VCaP (cell line): ENCODE data around the gene NACA.

ENCODE experiments used
- H3K27ac ChIP-seq: fragments of 450-650 bp; 2 replicates; pipeline ENCODE4 v1.5.1; 2017
- CTCF ChIP-seq: fragments of 450-650 bp; conservative IDR thresholded peaks from 2 replicates; pipeline ENCODE4 v1.5.1; 2017; ENCODE audit warnings: mild to moderate bottlenecking, moderate library complexity

NACA gene

DNA sequence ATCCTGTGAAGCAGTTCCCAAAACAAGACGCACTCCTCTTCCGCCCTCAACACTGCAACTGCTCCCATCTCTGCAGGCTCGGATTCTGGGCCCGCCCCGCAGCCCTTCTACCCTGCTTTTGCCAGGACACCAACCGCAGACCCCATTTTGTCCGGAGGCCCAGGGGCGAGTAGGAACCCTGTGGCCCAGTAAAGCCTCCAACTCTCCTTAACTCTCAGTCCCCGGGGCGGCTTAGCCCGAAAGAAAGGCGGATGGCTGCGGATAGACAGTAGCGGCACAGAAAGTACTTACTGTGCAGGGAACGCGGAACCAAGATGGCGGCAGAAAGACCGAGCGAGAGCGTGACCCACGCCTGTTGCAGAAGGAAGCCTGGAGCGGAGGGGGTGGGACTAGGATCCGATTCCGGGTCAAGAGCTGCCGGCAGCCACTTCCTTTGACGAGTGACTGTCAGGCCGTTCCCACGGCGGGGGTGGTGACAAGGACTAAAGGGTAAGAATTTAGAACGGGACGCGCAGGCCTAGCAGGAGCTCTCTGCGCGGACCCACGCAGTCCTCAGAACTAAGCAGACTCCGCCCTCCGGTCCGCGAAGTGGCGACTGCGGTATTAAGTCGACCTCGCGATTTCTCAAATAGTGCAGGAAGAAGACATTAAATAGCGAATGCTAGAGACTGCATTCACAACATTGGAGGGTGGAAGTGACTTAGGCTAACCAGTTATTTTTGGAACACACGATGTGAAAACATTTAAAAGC is at the start of gene NACA:
TSS of gene NACA (minus strand) at position 328 of the 751 bp plus-strand sequence. CDS start 778 bp downstream, outside the sequence.
- H3K27ac ChIP-seq = peak within 1 kb of the TSS; percentile 99
- no peak for TF ChIP-seq CTCF

GRCh38 chr12:56773113-56773512 is 48.0 kb upstream of the NACA start:
- TF ChIP-seq CTCF = no peak
- peak overlapping the region; percentile 50 for H3K27ac ChIP-seq

DNA sequence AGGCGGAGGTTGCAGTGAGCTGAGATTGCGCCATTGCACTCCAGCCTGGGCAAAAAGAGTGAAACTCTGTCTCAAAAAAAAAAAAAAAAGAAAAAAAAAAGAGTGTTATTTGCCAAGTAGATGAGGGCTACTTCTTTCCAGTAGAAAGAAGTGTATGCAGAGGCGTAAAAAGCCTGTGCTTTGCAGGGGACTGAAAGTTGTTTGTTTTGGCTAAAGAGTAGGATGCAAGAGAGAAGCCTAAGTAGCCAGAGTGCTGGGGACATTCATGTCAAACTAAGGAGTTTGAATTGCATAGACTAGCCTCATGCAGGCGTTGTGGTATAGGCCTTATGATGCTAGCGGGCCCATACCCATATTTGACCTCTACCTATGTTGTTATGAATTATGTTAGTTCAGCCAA is 47.5 kb upstream of the NACA start:
- no peak for TF ChIP-seq CTCF
- peak overlapping the region; percentile 50 for H3K27ac ChIP-seq

DNA sequence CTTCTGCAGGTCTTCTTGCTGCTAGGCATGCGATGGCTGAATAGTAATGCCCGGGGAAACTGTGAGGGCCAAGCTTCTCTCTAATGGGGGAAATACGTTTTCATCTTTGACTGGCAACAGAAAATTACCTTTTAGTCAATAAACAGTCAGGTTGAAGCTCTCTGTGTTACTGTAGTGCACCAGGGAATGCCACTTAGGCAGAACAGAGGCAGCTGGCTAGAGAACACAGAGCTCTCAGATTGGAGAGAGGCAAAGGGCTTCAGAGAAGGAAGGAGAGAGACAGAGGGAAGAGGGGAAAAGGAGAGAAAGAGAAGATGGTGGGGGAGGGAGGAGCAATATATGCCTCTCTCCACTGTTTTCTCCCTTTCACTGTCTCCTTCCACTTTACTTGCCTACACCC is 44.8 kb upstream of the NACA start:
- TF ChIP-seq CTCF = no peak
- H3K27ac ChIP-seq = peak overlapping the region; percentile 84

GRCh38 chr12:56768424-56768823 is 43.3 kb upstream of the NACA start:
- peak overlapping the region; percentile 84 for H3K27ac ChIP-seq
- no peak for TF ChIP-seq CTCF

- peak overlapping the region; percentile 99; the same call in 1 of the 2 replicates for H3K27ac ChIP-seq
- no peak for TF ChIP-seq CTCF
Observed at GRCh38 chr12:56766535-56766934, 41.4 kb upstream of the NACA start.

DNA sequence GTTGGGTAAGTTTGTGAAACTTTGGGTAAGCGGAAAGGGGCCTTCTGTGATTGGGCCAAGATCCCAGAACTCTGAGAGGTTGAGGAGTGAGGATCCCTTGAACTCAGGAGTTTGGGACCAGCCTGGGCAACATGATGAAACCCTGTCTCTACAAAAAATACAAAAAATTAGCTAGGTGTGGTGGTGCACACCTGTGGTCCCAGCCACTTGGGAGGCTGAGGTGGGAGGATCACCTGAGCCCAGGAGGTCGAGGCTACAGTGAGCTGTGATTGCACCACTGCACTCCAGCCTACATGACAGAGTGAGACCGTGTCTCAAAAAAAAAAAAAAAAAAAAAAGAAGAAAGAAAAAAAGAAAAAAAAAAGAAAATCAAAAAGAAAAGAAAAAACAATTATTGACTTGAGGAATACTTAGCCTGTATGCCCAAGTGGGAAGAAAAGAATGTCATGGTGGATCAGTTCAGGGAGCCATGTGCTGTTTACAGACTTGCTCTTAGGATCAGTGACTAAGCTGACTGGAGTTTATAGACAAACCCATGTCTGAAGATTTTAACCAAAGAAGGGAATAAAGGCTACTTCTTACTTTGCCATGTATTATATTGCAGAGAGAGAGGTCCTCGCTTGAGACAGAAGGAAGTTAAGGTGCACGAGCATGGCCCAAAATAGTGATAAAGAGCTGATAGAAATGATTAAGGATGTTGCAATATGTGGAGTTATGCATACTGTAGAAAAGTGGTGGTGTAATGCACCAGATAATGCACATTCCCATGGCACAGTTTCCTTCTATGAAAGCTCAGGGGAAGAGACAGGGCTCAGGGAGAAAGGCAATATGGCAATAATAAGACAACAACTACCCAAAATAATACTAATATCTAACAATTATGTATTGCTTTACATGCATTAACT is 38.9 kb upstream of the NACA start:
- TF ChIP-seq CTCF = no peak
- H3K27ac ChIP-seq = peak overlapping the region; percentile 99; the same call in 1 of the 2 replicates
